Measurements from ENCODE around the gene SIGLEC8. TPM values are rescaled to one million over a fixed set of nuclear protein-coding genes. Genes with fewer than 3 reads are reported as not detected.

The SIGLEC8 gene
- total RNA-seq, 4 donors from 2014 or later = 0.18 to 13.2 (median 0.52) TPM

GRCh38 chr19:51460164-51460992 is 2.1 kb upstream of the SIGLEC8 start:
- H3K27me3 ChIP-seq = no peaks in the 10 kb centered on the region
- TF ChIP-seq POLR2A (IDR thresholded peaks at IDR 0.05) = no peak
- TF ChIP-seq, protein P1, sequence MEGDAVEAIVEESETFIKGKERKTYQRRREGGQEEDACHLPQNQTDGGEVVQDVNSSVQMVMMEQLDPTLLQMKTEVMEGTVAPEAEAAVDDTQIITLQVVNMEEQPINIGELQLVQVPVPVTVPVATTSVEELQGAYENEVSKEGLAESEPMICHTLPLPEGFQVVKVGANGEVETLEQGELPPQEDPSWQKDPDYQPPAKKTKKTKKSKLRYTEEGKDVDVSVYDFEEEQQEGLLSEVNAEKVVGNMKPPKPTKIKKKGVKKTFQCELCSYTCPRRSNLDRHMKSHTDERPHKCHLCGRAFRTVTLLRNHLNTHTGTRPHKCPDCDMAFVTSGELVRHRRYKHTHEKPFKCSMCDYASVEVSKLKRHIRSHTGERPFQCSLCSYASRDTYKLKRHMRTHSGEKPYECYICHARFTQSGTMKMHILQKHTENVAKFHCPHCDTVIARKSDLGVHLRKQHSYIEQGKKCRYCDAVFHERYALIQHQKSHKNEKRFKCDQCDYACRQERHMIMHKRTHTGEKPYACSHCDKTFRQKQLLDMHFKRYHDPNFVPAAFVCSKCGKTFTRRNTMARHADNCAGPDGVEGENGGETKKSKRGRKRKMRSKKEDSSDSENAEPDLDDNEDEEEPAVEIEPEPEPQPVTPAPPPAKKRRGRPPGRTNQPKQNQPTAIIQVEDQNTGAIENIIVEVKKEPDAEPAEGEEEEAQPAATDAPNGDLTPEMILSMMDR (IDR thresholded peaks at IDR 0.05) = no peak
- no peak for DNase-seq

DNA sequence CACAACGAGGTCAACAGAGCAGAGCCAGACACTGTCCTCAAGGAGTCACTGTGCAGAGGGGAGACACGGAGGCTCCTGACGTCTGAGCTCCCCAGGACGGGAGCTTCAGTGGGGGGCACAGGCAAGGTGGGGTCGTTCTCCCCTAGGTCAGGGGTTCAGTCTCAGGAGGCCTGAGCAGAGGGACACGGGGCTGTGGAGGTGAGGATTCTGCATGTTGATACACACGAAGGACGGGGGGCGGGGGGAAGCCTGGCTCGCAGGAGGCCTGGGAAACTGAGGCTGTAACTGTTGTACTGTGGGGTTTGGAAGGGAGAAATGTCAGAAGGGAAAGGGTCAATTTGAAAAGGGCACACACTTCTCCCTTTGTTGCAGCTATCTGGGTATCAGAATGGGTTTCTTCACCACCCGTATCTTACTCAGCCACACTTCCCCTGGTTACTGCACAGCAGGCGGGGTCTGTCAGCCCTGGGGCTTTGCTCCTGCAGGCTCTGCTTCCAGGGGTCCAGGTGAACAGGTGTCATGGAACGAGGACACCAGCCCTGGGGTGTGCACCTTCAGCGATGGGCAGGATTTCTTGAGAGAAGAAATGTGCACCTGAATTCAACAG is 748 bp upstream of the SIGLEC8 start:
- H3K27me3 ChIP-seq = no peaks in the 10 kb centered on the region
- H3K9me3 ChIP-seq = no peaks in the 10 kb centered on the region
- DNase-seq = no peak
- H3K4me3 ChIP-seq = no peak overlapping the region
- H3K27ac ChIP-seq = no peak overlapping the region
- no peaks in the 10 kb centered on the region for H3K36me3 ChIP-seq
- no peak for TF ChIP-seq POLR2A (IDR thresholded peaks at IDR 0.05)
- TF ChIP-seq, protein P1 (IDR thresholded peaks at IDR 0.05) = no peak
- no peaks in the 10 kb centered on the region for H3K4me1 ChIP-seq

More at GRCh38 chr19:51460164-51460992, 2.1 kb upstream of the SIGLEC8 start:
- Histone ChIP-seq H3K4me1 (no peaks in the 10 kb centered on the region), H3K9me3 (no peaks in the 10 kb centered on the region), H3K4me3 (no peak overlapping the region), H3K36me3 (no peaks in the 10 kb centered on the region), H3K27ac (peak overlapping the region in 1 of 4 donors; percentile 30)

DNA sequence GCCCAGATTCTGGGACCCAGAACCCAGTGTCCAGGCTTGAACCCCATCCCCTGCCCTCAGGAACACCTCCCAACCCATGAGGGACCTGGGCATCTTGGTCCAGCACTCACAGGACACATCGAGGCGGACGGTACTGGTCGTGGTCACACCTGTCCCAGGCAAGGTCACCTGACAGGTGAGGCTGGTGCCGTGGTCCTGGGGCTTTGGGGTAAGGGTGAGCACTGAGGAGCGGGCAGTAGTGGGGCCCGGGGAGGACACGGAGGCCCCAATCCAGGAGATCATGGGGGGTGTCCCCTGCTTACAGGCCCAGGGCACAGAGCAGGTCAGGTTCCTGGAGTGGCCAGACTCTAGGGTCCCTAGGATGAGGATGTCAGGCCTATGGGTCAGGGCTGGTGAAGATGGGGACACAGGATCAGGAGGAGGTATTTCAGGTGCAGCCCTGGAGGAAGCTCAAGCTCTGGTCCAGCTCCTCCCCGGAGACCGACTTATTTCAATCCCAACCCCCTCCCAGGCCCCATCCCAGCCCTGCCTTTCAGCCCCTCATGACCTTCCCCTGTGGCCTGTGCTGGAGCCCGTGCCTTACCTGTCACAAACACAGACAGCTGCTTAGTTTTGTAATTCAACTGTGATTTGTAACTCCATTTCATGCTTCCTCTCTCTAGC is 772 bp downstream of the SIGLEC8 start:
- Histone ChIP-seq H3K27me3 (no peaks in the 10 kb centered on the region), H3K4me3 (peak overlapping the region in 1 of 4 donors; percentile 2), H3K4me1 (no peaks in the 10 kb centered on the region), H3K27ac (peak overlapping the region in 3 of 4 donors; percentile 12 to 36 (median 30)), H3K36me3 (no peaks in the 10 kb centered on the region), H3K9me3 (no peaks in the 10 kb centered on the region)
- no peak for DNase-seq
- TF ChIP-seq, protein P1 (IDR thresholded peaks at IDR 0.05) = no peak
- TF ChIP-seq POLR2A (IDR thresholded peaks at IDR 0.05) = no peak

- no peak overlapping the region for H3K4me3 ChIP-seq
- DNase-seq = no peak
- H3K4me1 ChIP-seq = no peaks in the 10 kb centered on the region
- H3K36me3 ChIP-seq = no peaks in the 10 kb centered on the region
- TF ChIP-seq POLR2A (IDR thresholded peaks at IDR 0.05) = no peak
- TF ChIP-seq, protein P1 (IDR thresholded peaks at IDR 0.05) = no peak
- no peaks in the 10 kb centered on the region for H3K27me3 ChIP-seq
- H3K9me3 ChIP-seq = no peaks in the 10 kb centered on the region
- peak overlapping the region in 2 of 4 donors; percentile 30 to 36 for H3K27ac ChIP-seq
Measured at GRCh38 chr19:51456541-51457290, 1.5 kb downstream of the SIGLEC8 start.

GRCh38 chr19:51450730-51451307 is 7.4 kb downstream of the SIGLEC8 start:
- TF ChIP-seq, protein P1 (IDR thresholded peaks at IDR 0.05) = no peak
- no peak for TF ChIP-seq POLR2A (IDR thresholded peaks at IDR 0.05)
- DNase-seq = no peak
- no peaks in the 10 kb centered on the region for H3K27me3 ChIP-seq
- H3K4me3 ChIP-seq = no peak overlapping the region
- H3K4me1 ChIP-seq = no peaks in the 10 kb centered on the region
- H3K36me3 ChIP-seq = no peaks in the 10 kb centered on the region
- no peak overlapping the region for H3K27ac ChIP-seq
- no peaks in the 10 kb centered on the region for H3K9me3 ChIP-seq
